A549 (cell line): Measurements from ENCODE around the gene BRCA2. TPM values are rescaled to one million over a fixed set of nuclear protein-coding genes. Genes with fewer than 3 reads are reported as not detected.

ENCODE experiments used
- ATAC-seq, 2 experiments: fragments of 200-7000 bp in 1 of 2; fragments of >200 bp in 1 of 2; cut with Nextera tagmentation in 1 of 2; cut with Tn5 transposase in 1 of 2; 3 replicates each; pipeline versions ENCODE4 v1.8.0 to v1.9.1; 2018 to 2020; ENCODE audit warnings: mild to moderate bottlenecking in 1 of 2, moderate library complexity in 1 of 2
- CTCF ChIA-PET: fragments of 300-600 bp; sonication (Branson Sonifier 250); formaldehyde crosslinking; extraction: SDS; loops from one replicate; lab custom pipeline; 2021; ENCODE audit warnings: antibody characterized with exemption, inconsistent platforms; lab: Yijun Ruan, JAX
- POLR2A ChIA-PET: fragments of 350-600 bp; formaldehyde crosslinking; extraction: SDS; loops from one replicate; lab custom pipeline; 2021; ENCODE audit warnings: antibody characterized with exemption, inconsistent platforms; lab: Yijun Ruan, JAX
- DNase-seq, 2 experiments: peaks; one replicate each; pipeline versions ENCODE4 v3.0.0 to v3.0.0-alpha.2; 2011 to 2016; ENCODE audit warnings: low read depth in 1 of 2, low spot score in 1 of 2
- FAIRE-seq: peaks from 2 replicates; lab custom pipeline; 2011; peaks lifted over from hg19 to GRCh38; lab: Jason Lieb, UNC
- H3K27ac ChIP-seq, 2 experiments: fragments of >200 bp; sonication (Bioruptor Twin); formaldehyde crosslinking; 3 replicates each; pipeline ENCODE4 v1.5.1; 2016 to 2017
- H3K4me1 ChIP-seq: fragments of >200 bp; sonication (Bioruptor Twin); formaldehyde crosslinking; 3 replicates; pipeline ENCODE4 v1.6.1; 2016
- H3K4me2 ChIP-seq: fragments of >200 bp; sonication (Bioruptor Twin); formaldehyde crosslinking; 3 replicates; pipeline ENCODE4 v1.6.1; 2016
- H3K4me3 ChIP-seq: fragments of >200 bp; sonication (Bioruptor Twin); formaldehyde crosslinking; 3 replicates; pipeline ENCODE4 v1.5.1; 2016
- H3K9me3 ChIP-seq: fragments of >200 bp; sonication (Bioruptor Twin); formaldehyde crosslinking; 3 replicates; pipeline ENCODE4 v1.6.1; 2016
- CHD4 ChIP-seq: fragments of 200-600 bp; sonication (generic); IDR thresholded peaks from 2 replicates; pipeline ENCODE4 v1.6.1; 2016; ENCODE audit warnings: antibody characterized with exemption, mild to moderate bottlenecking, borderline replicate concordance
- FOSL2 ChIP-seq, 2 experiments: fragments of 450-650 bp in 1 of 2; fragments of >200 bp in 1 of 2; sonication (Bioruptor Twin) in 1 of 2; formaldehyde crosslinking; IDR thresholded peaks; 2 replicates each; pipeline versions ENCODE4 v1.5.0 to v1.6.1; 2016 to 2020; ENCODE audit warnings: mild to moderate bottlenecking in 1 of 2, moderate library complexity in 1 of 2
- FOXS1 ChIP-seq: fragments of 250-450 bp; sonication (Bioruptor Pico); IDR thresholded peaks from 2 replicates; pipeline ENCODE4 v1.5.0; 2020; ENCODE audit warnings: mild to moderate bottlenecking, moderate library complexity
- MAFK ChIP-seq: fragments of 450-650 bp; IDR thresholded peaks from 2 replicates; pipeline ENCODE4 v1.6.1; 2014; ENCODE audit not compliant: partially characterized antibody
- MAZ ChIP-seq: fragments of 150-350 bp; IDR thresholded peaks from 2 replicates; pipeline ENCODE4 v1.6.1; 2014; ENCODE audit warnings: antibody characterized with exemption, low read depth, low read length, borderline replicate concordance
- MYC ChIP-seq: IDR thresholded peaks from 2 replicates; pipeline ENCODE4 v1.6.1; 2012; ENCODE audit warnings: mild to moderate bottlenecking, inconsistent platforms, low read length, improper control_type of control experiment, borderline replicate concordance
- PHF8 ChIP-seq: fragments of 200-600 bp; sonication (generic); IDR thresholded peaks from 2 replicates; pipeline ENCODE4 v1.6.1; 2016; ENCODE audit warnings: low read depth, mild to moderate bottlenecking, antibody characterized with exemption, moderate library complexity, borderline replicate concordance
- RFX5 ChIP-seq: fragments of 450-650 bp; IDR thresholded peaks from 2 replicates; pipeline ENCODE4 v1.7.1; 2014; ENCODE audit warnings: antibody characterized with exemption, mild to moderate bottlenecking, moderate library complexity
- RNF2 ChIP-seq: fragments of 200-600 bp; sonication (generic); IDR thresholded peaks from 2 replicates; pipeline ENCODE4 v1.6.1; 2016; ENCODE audit warnings: low read depth, mild to moderate bottlenecking, antibody characterized with exemption, moderate library complexity, borderline replicate concordance
- SMC3 ChIP-seq: fragments of >200 bp; sonication (Bioruptor Twin); formaldehyde crosslinking; IDR thresholded peaks from 3 replicates; pipeline ENCODE4 v1.6.1; 2018; ENCODE audit warnings: inconsistent platforms
- ZFP36 ChIP-seq: fragments of 450-650 bp; IDR thresholded peaks from 2 replicates; pipeline ENCODE4 v1.6.1; 2014; ENCODE audit warnings: borderline replicate concordance; ENCODE audit not compliant: partially characterized antibody
- WGBS: methylation state at CpG from one replicate; pipeline ENCODE4 v1.1.6; 2017; ENCODE audit errors: missing lambda C conversion rate; 5-methylcytosine and 5-hydroxymethylcytosine counted together
- polyA plus RNA-seq, 4 experiments: library from polyadenylated mRNA; depleted of rRNA in 3 of 4; stranded (reverse); fragments of >200 nt; fragmentation: RNase III in 1 of 4; extraction: RNeasy Plus Mini Kit Qiagen cat#74134 plus additional on column Dnase treatment in 1 of 4; gene quantifications; 2 replicates in 3 of 4; 3 replicates in 1 of 4; pipeline ENCODE4 v1.2.3, GENCODE V29; 2011 to 2017
- TF ChIP-seq, protein P1 (sequence below): fragments of 250-450 bp; sonication (Bioruptor Pico); IDR thresholded peaks from 2 replicates; pipeline ENCODE4 v1.5.0; 2021; ENCODE audit warnings: mild to moderate bottlenecking, moderate library complexity, borderline replicate concordance
- TF ChIP-seq, protein P2 (sequence below): fragments of 450-650 bp; IDR thresholded peaks from 2 replicates; pipeline ENCODE4 v1.6.1; 2014; ENCODE audit warnings: antibody characterized with exemption
- TF ChIP-seq, protein P3 (sequence below): fragments of 250-450 bp; sonication (Bioruptor Pico); IDR thresholded peaks from 2 replicates; pipeline ENCODE4 v1.5.0; 2020; ENCODE audit warnings: low read depth, mild to moderate bottlenecking, moderate library complexity
- TF ChIP-seq, protein P4 (sequence below): fragments of >200 bp; sonication (Bioruptor Twin); formaldehyde crosslinking; IDR thresholded peaks from 2 replicates; pipeline ENCODE4 v1.6.1; 2016
- TF ChIP-seq, protein P5 (sequence below): IDR thresholded peaks from 2 replicates; pipeline ENCODE4 v1.6.1; 2012; ENCODE audit warnings: low read depth, borderline replicate concordance

The BRCA2 gene
- polyA plus RNA-seq, 2 of the 4 experiments (the other 2 are of a cell fraction), result 2.6 to 4.6 TPM

DNA sequence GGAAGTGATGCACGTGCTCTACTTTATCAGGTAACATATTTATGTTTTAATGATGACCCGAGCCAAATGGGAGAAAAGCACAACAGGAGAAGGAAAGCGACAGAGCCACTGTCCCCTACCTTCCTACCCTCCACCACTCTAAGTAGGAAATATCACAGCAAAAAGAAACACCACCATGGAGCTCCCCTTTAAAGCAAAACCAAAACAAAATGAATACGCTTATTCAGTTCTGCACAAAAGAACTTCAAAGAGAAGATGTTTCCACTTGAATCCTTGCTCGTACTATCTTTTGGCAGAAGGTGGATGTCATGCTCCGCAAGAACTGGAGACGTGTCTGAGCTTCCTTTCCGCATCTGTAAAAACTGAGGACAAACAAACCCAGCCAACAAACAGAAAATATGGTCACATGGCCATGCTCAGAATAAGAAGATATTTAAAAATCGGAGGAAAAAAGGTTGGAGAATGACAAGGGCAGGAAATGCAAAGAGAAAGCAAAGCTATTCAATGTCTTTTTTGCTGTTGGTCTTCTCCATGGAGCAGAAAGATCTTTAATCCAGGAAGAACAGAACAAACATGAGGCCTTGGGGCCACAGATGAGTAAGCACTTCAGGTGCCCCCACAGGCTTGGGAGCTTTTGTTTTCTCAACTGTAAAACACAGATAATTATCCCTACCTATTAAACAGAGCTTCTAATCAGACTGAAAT, 93.1 kb downstream of the BRCA2 start:
- CTCF ChIA-PET, result interaction anchor here (0.6 kb wide), 1 partner anchor 153 kb away, joined by 3 read pairs; no protein-coding TSS in a partner anchor
- WGBS, result 80% methylated on average over 9 of the region's 9 CpGs
- no peak for TF ChIP-seq ZFP36
- no peak for TF ChIP-seq FOXS1
- no peak for TF ChIP-seq RNF2
- no peak for TF ChIP-seq MYC
- TF ChIP-seq PHF8, result no peak
- TF ChIP-seq CHD4, result no peak
- TF ChIP-seq, protein P1, sequence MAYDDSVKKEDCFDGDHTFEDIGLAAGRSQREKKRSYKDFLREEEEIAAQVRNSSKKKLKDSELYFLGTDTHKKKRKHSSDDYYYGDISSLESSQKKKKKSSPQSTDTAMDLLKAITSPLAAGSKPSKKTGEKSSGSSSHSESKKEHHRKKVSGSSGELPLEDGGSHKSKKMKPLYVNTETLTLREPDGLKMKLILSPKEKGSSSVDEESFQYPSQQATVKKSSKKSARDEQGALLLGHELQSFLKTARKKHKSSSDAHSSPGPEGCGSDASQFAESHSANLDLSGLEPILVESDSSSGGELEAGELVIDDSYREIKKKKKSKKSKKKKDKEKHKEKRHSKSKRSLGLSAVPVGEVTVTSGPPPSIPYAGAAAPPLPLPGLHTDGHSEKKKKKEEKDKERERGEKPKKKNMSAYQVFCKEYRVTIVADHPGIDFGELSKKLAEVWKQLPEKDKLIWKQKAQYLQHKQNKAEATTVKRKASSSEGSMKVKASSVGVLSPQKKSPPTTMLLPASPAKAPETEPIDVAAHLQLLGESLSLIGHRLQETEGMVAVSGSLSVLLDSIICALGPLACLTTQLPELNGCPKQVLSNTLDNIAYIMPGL (CRISPR knock-in tag), result no peak
- no peak for TF ChIP-seq MAZ
- TF ChIP-seq MAFK, result no peak
- TF ChIP-seq, protein P2, sequence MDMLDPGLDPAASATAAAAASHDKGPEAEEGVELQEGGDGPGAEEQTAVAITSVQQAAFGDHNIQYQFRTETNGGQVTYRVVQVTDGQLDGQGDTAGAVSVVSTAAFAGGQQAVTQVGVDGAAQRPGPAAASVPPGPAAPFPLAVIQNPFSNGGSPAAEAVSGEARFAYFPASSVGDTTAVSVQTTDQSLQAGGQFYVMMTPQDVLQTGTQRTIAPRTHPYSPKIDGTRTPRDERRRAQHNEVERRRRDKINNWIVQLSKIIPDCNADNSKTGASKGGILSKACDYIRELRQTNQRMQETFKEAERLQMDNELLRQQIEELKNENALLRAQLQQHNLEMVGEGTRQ, result no peak

DNA sequence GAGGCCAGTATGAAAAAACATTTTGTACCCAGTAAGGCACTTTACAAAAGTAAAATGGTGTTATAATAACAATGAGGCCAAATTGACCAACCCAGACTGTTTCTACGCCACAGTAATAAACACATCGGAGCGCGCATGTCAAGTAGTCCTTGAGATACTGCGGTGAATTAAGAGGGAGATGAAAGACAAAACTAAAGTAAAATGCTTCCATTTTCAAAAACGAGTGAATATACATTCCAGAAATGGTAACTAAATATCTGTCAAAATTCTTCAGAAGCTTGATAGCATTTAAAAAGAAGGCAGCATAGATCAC, 93.6 kb downstream of the BRCA2 start:
- Histone ChIP-seq H3K4me3 (no peak overlapping the region), H3K4me1 (no peaks in the 10 kb centered on the region), H3K4me2 (no peak overlapping the region), H3K27ac (no peak overlapping the region), H3K9me3 (no peaks in the 10 kb centered on the region)
- CTCF ChIA-PET, result interaction anchor here (0.6 kb wide), 1 partner anchor 152 kb away, joined by 3 read pairs; no protein-coding TSS in a partner anchor
- ATAC-seq (no peak), FAIRE-seq (no peak), DNase-seq (no peak)
- POLR2A ChIA-PET, result no interaction called here
- 85% methylated on average over 6 of the region's 6 CpGs for WGBS
- no peak for TF ChIP-seq FOSL2 (IDR thresholded peaks at IDR 0.05)
- no peak for TF ChIP-seq FOSL2 (CRISPR knock-in tag; IDR thresholded peaks at IDR 0.05)
- TF ChIP-seq, protein P3, sequence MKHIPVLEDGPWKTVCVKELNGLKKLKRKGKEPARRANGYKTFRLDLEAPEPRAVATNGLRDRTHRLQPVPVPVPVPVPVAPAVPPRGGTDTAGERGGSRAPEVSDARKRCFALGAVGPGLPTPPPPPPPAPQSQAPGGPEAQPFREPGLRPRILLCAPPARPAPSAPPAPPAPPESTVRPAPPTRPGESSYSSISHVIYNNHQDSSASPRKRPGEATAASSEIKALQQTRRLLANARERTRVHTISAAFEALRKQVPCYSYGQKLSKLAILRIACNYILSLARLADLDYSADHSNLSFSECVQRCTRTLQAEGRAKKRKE, result no peak
- TF ChIP-seq, protein P4, sequence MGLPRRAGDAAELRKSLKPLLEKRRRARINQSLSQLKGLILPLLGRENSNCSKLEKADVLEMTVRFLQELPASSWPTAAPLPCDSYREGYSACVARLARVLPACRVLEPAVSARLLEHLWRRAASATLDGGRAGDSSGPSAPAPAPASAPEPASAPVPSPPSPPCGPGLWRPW, result no peak
- TF ChIP-seq RFX5, result no peak
- TF ChIP-seq, protein P5, sequence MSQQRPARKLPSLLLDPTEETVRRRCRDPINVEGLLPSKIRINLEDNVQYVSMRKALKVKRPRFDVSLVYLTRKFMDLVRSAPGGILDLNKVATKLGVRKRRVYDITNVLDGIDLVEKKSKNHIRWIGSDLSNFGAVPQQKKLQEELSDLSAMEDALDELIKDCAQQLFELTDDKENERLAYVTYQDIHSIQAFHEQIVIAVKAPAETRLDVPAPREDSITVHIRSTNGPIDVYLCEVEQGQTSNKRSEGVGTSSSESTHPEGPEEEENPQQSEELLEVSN, result no peak
- no peak for TF ChIP-seq SMC3
- TF ChIP-seq ZFP36, result no peak

More for the DNA sequence above, 93.1 kb downstream of the BRCA2 start:
- Histone ChIP-seq H3K4me1 (no peaks in the 10 kb centered on the region), H3K4me3 (no peak overlapping the region), H3K9me3 (no peaks in the 10 kb centered on the region), H3K27ac (no peak overlapping the region), H3K4me2 (no peak overlapping the region)
- DNase-seq, result no peak
- no peak for FAIRE-seq
- no peak for ATAC-seq
- POLR2A ChIA-PET, result no interaction called here
